PC-9 (cell line): ENCODE data around the gene TMED4.

ENCODE experiments used
- EZH2 ChIP-seq: fragments of 200-600 bp; sonication (generic); IDR thresholded peaks from 2 replicates; pipeline ENCODE4 v1.8.0; 2017; ENCODE audit warnings: antibody characterized with exemption, low read depth
- TF ChIP-seq, protein P1 (sequence below): fragments of 200-600 bp; sonication (generic); conservative IDR thresholded peaks from 2 replicates; pipeline ENCODE4 v1.6.1; 2017; ENCODE audit warnings: mixed run types, antibody characterized with exemption, mild to moderate bottlenecking, moderate library complexity

DNA sequence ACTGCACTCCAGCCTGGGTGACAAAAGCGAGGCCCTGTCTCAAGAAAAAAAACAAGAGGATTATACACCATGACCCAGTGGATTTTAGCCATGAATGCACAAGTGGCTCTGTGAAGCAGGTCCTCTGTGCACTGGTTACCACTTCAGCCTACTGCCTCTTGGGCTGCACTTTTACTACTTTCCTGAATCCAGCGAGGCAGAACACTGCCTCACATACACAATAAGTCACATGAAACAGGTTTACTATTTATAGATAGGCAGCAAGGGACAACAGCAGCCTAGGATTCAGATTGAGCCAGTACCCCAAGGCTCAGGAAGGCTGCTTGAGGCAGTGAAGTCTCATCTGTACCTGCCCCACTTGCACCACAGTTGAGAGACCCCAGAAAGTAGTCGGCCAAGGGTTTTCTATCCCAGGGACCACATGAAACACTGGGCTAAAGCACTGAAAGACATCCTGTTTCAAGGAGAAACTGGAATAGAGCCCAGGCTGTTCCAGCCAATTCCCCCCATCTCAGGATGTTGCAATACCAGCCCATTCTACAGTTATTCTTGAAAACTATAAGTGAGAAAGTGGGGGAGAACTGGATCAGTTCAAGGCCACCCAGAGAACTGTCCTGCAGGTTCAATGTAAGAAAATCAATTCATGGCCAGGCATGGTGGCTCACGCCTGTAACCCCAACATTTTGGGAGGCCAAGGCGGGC, 14.1 kb upstream of the TMED4 start:
- no peak for TF ChIP-seq EZH2
- TF ChIP-seq, protein P1, sequence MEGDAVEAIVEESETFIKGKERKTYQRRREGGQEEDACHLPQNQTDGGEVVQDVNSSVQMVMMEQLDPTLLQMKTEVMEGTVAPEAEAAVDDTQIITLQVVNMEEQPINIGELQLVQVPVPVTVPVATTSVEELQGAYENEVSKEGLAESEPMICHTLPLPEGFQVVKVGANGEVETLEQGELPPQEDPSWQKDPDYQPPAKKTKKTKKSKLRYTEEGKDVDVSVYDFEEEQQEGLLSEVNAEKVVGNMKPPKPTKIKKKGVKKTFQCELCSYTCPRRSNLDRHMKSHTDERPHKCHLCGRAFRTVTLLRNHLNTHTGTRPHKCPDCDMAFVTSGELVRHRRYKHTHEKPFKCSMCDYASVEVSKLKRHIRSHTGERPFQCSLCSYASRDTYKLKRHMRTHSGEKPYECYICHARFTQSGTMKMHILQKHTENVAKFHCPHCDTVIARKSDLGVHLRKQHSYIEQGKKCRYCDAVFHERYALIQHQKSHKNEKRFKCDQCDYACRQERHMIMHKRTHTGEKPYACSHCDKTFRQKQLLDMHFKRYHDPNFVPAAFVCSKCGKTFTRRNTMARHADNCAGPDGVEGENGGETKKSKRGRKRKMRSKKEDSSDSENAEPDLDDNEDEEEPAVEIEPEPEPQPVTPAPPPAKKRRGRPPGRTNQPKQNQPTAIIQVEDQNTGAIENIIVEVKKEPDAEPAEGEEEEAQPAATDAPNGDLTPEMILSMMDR, result no peak
